Transverse colon (tissue), 4 donors: ENCODE measurements around the gene FMNL1. TPM values are rescaled to one million over a fixed set of nuclear protein-coding genes. Genes with fewer than 3 reads are reported as not detected.

Experiments used
- DNase-seq: peaks from one replicate; pipeline ENCODE4 v3.0.0-alpha.2; 2019
- H3K27ac ChIP-seq, 4 donors: fragments of 200-600 bp; sonication (generic); 2 replicates each; pipeline ENCODE4 v1.5.1; 2016 to 2018; ENCODE audit warnings: inconsistent platforms in 4 of 4
- H3K27me3 ChIP-seq: fragments of 200-600 bp; sonication (generic); 2 replicates; pipeline ENCODE4 v1.5.1; 2017; ENCODE audit warnings: inconsistent platforms
- H3K36me3 ChIP-seq, 4 donors: fragments of 200-600 bp; sonication (generic); 2 replicates each; pipeline ENCODE4 v1.5.1; 2017 to 2019; ENCODE audit warnings: inconsistent platforms in 4 of 4
- H3K4me1 ChIP-seq, 4 donors: fragments of 200-600 bp; sonication (generic); 2 replicates each; pipeline ENCODE4 v1.5.1; 2017 to 2020; ENCODE audit warnings: inconsistent platforms in 4 of 4
- H3K4me3 ChIP-seq, 4 donors: fragments of 200-600 bp; sonication (generic); 1 replicate in 1 of 4; 2 replicates in 3 of 4; pipeline versions ENCODE4 v1.5.1 to v1.6.1; 2017 to 2019; ENCODE audit warnings: inconsistent platforms in 4 of 4
- H3K9me3 ChIP-seq, 2 donors: fragments of 200-600 bp; sonication (generic); 2 replicates each; pipeline ENCODE4 v1.5.1; 2017 to 2019; ENCODE audit warnings: inconsistent platforms in 2 of 2
- CTCF ChIP-seq, 5 experiments: fragments of 200-600 bp in 3 of 5; fragments of 450-650 bp in 2 of 5; sonication (generic) in 3 of 5; IDR thresholded peaks; 1 replicate in 2 of 5; 2 replicates in 3 of 5; pipeline ENCODE4 v1.5.1; 2016 to 2017; ENCODE audit warnings: antibody characterized with exemption in 5 of 5, inconsistent platforms in 3 of 5, mild to moderate bottlenecking in 2 of 5, moderate library complexity in 1 of 5
- EP300 ChIP-seq: sonication (generic); formaldehyde crosslinking; IDR thresholded peaks from one replicate; pipeline ENCODE4 v1.6.1; 2017; ENCODE audit warnings: antibody characterized with exemption, low read depth
- POLR2A ChIP-seq: fragments of 450-650 bp; IDR thresholded peaks from one replicate; pipeline ENCODE4 v1.6.1; 2016; ENCODE audit warnings: antibody characterized with exemption, mild to moderate bottlenecking, moderate library complexity
- POLR2AphosphoS5 ChIP-seq, 3 donors: sonication (generic); formaldehyde crosslinking; IDR thresholded peaks; one replicate each; pipeline ENCODE4 v1.6.1; 2016; ENCODE audit warnings: antibody characterized with exemption in 3 of 3
- WGBS, 2 donors: methylation state at CpG; one replicate each; pipeline ENCODE4 v1.1.5; 2018; ENCODE audit warnings: low coverage in 1 of 2; 5-methylcytosine and 5-hydroxymethylcytosine counted together
- in situ Hi-C, 4 donors: fragments of 200-750 bp; cut with MboI; loops; one replicate each; pipeline versions ENCODE4 v1.15.0 to v1.15.1; 2017; ENCODE audit warnings: low sequenced_read_pairs in 3 of 4, low pct_ligation_motif_present in 1 of 4, low pct_unique_long_range_greater_than_20kb in 1 of 4
- intact Hi-C: fragments of 100-400 bp; cut with DNase I; formaldehyde crosslinking; loops from one replicate; pipeline ENCODE4 v1.15.1; 2023; ENCODE audit warnings: low total_unique reads
- total RNA-seq, 4 donors: library from RNA; depleted of rRNA; stranded (reverse); fragments of >200 nt; gene quantifications; one replicate each; pipeline ENCODE4 v1.1.0, GENCODE V29; 2016

Gene FMNL1
- total RNA-seq, 4 donors from 2014 or later, result 1.2 to 17.5 (median 10.6) TPM

- H3K9me3 ChIP-seq, result no peaks in the 10 kb centered on the region
- no peak for DNase-seq
- in situ Hi-C loops, result no loop called here
- H3K4me3 ChIP-seq, result no peak overlapping the region
- intact Hi-C loops, result no loop called here
- H3K27me3 ChIP-seq, result no peaks in the 10 kb centered on the region
- H3K27ac ChIP-seq, result no peak overlapping the region
- 100% methylated on average over 8 of the region's 8 CpGs; no CpG with 5 or more reads in 1 of the 2 donors for WGBS, 2 donors
- H3K36me3 ChIP-seq, result no peaks in the 10 kb centered on the region
- TF ChIP-seq CTCF (IDR thresholded peaks at IDR 0.05) (no peak), POLR2A (no peak), POLR2AphosphoS5 (IDR thresholded peaks at IDR 0.05) (no peak), EP300 (no peak)
- H3K4me1 ChIP-seq, result peaks cover 0 to 11% (median 3%) of the 10 kb centered on the region in 4 donors
Observed at GRCh38 chr17:45255358-45255757, 33.7 kb downstream of the FMNL1 start.

GRCh38 chr17:45256114-45256966 lies 34.7 kb downstream of the FMNL1 start:
- intact Hi-C loops, result no loop called here
- in situ Hi-C loops, result no loop called here
- DNase-seq, result no peak
- 17 to 76% methylated on average over 1 to 14 of the region's 14 CpGs for WGBS, 2 donors
- Histone ChIP-seq H3K4me3 (no peak overlapping the region), H3K36me3 (no peaks in the 10 kb centered on the region), H3K4me1 (peaks cover 0 to 14% (median 3%) of the 10 kb centered on the region in 4 donors), H3K9me3 (no peaks in the 10 kb centered on the region), H3K27ac (no peak overlapping the region), H3K27me3 (no peaks in the 10 kb centered on the region)
- no peak for TF ChIP-seq CTCF (IDR thresholded peaks at IDR 0.05)
- TF ChIP-seq POLR2AphosphoS5 (IDR thresholded peaks at IDR 0.05), result no peak
- TF ChIP-seq EP300, result no peak
- no peak for TF ChIP-seq POLR2A

GRCh38 chr17:45257115-45257514 lies 35.4 kb downstream of the FMNL1 start:
- Histone ChIP-seq H3K4me3 (no peak overlapping the region), H3K27me3 (no peaks in the 10 kb centered on the region), H3K27ac (no peak overlapping the region), H3K36me3 (no peaks in the 10 kb centered on the region), H3K4me1 (peaks cover under 1 to 18% (median 7%) of the 10 kb centered on the region in 4 donors), H3K9me3 (no peaks in the 10 kb centered on the region)
- intact Hi-C loops (no loop called here), in situ Hi-C loops (no loop called here)
- no peak for DNase-seq
- TF ChIP-seq POLR2AphosphoS5 (IDR thresholded peaks at IDR 0.05), result no peak
- no peak for TF ChIP-seq CTCF (IDR thresholded peaks at IDR 0.05)
- no peak for TF ChIP-seq POLR2A
- TF ChIP-seq EP300, result no peak
- 70 to 84% methylated on average over 10 to 16 of the region's 16 CpGs for WGBS, 2 donors

- intact Hi-C loops, result no loop called here
- TF ChIP-seq EP300 (no peak), POLR2A (no peak), CTCF (IDR thresholded peaks at IDR 0.05) (no peak)
- H3K27me3 ChIP-seq, result no peaks in the 10 kb centered on the region
- no peaks in the 10 kb centered on the region for H3K9me3 ChIP-seq
- peaks cover 6 to 21% (median 13%) of the 10 kb centered on the region in 4 donors for H3K4me1 ChIP-seq
- no peak for DNase-seq
- no peak overlapping the region for H3K4me3 ChIP-seq
- no peak overlapping the region for H3K27ac ChIP-seq
- in situ Hi-C loops, result no loop called here
- WGBS, 2 donors, result 53 to 94% methylated on average over 2 to 5 of the region's 5 CpGs
- H3K36me3 ChIP-seq, result no peaks in the 10 kb centered on the region
Observed at GRCh38 chr17:45258981-45259380, 37.3 kb downstream of the FMNL1 start.
